Measurements from ENCODE around the gene BPI. TPM values are rescaled to one million over a fixed set of nuclear protein-coding genes. Genes with fewer than 3 reads are reported as not detected.

Gene BPI
- total RNA-seq, 6 experiments from 2014 or later, result 0.26 to 1.3 (median 0.60) TPM; not detected in 2

DNA sequence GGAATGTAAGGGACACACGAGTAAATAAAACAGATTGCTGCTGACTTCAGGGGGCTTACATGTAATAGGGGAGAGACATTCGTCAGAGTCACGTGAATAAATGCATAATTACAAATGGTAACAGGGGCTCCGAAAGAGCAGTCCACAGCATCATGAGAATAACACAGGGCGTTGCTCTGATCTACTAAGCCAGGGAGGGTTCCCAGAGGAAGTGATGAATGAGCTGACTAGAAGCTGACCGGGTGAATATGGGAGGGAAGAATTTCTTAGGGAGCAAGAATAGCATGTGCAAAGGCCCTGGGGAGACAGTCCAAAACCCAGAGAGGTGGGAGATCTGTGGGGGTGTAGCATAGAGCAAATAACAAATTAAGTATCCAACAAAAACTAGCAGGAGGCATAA is 2.4 kb downstream of the BPI start:
- no peak for ATAC-seq
- Histone ChIP-seq H3K36me3 (no peaks in the 10 kb centered on the region), H3K27ac (no peak overlapping the region), H3K4me3 (no peak overlapping the region), H3K4me1 (no peaks in the 10 kb centered on the region), H3K9me3 (no peaks in the 10 kb centered on the region), H3K27me3 (no peaks in the 10 kb centered on the region)
- 71% methylated on average over 6 of the region's 6 CpGs for WGBS (ENCODE audit: insufficient coverage, low coverage, low lambda C conversion rate, missing lambda C conversion rate)
- intact Hi-C loops (cut with DNase I), result loop anchor here in 1 of 2 donors (10.0 kb wide), 1 partner anchor 72 kb away; no protein-coding TSS in a partner anchor
- TF ChIP-seq, protein P1, sequence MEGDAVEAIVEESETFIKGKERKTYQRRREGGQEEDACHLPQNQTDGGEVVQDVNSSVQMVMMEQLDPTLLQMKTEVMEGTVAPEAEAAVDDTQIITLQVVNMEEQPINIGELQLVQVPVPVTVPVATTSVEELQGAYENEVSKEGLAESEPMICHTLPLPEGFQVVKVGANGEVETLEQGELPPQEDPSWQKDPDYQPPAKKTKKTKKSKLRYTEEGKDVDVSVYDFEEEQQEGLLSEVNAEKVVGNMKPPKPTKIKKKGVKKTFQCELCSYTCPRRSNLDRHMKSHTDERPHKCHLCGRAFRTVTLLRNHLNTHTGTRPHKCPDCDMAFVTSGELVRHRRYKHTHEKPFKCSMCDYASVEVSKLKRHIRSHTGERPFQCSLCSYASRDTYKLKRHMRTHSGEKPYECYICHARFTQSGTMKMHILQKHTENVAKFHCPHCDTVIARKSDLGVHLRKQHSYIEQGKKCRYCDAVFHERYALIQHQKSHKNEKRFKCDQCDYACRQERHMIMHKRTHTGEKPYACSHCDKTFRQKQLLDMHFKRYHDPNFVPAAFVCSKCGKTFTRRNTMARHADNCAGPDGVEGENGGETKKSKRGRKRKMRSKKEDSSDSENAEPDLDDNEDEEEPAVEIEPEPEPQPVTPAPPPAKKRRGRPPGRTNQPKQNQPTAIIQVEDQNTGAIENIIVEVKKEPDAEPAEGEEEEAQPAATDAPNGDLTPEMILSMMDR (IDR thresholded peaks at IDR 0.05), result no peak
- no peak for TF ChIP-seq POLR2A (IDR thresholded peaks at IDR 0.05)
- no peak for DNase-seq

DNA sequence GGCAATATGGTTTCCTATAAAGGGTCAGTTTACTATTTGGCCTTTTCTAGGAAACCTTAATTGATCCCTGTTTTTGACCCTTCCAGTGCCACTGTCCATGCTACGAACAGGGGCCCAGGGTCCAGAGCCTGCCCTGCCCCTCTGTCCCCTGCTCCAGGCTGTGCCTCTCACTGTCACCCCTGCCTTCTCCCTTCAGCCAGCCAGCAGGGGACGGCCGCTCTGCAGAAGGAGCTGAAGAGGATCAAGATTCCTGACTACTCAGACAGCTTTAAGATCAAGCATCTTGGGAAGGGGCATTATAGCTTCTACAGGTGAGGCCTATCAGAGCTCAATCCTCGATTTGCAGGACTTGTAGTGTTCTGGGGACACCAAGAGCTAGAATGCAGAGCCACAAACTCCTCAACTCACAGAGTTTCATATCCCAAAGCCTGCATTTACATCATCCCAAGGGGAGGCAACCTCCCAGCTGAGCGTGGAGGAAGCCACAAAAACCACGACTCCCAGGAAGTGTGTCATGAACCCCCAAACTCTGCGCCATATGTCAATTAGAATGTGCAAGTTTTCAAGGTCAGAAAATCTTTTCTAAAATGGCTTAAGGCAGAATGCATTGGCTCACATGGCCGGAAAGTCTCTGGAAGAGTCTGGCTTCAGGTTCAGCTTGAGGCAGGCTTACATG is 3.6 kb downstream of the BPI start:
- Histone ChIP-seq H3K27me3 (no peaks in the 10 kb centered on the region), H3K4me3 (no peak overlapping the region), H3K4me1 (no peaks in the 10 kb centered on the region), H3K9me3 (no peaks in the 10 kb centered on the region), H3K27ac (no peak overlapping the region), H3K36me3 (no peaks in the 10 kb centered on the region)
- WGBS (ENCODE audit: insufficient coverage, low coverage, low lambda C conversion rate, missing lambda C conversion rate), result 74% methylated on average over 4 of the region's 8 CpGs
- TF ChIP-seq, protein P1 (IDR thresholded peaks at IDR 0.05), result no peak
- TF ChIP-seq POLR2A (IDR thresholded peaks at IDR 0.05), result no peak
- ATAC-seq (no peak), DNase-seq (no peak)
- intact Hi-C loops (cut with DNase I), result loop anchor here in 1 of 2 donors (10.0 kb wide), 1 partner anchor 73 kb away; no protein-coding TSS in a partner anchor

DNA sequence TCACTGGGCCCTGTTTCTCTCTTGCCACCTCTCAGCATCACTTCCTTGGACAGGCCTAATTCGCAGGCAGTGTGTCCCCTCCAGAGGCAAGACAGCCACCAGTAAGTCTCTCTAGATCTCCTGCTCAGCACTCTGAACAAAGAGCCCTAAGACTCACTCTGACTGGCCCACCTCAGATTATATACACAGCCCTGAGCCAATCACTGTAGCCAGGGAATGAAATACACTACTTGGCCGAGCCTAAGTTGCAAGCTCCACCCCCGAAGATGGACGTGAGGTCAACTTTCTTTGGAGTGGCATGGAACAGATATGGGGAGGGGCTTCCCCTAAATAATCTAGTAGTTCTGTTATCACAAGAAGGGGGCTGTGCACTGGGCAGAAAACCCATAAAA is 4.1 kb downstream of the BPI start:
- no peak overlapping the region for H3K27ac ChIP-seq
- DNase-seq (no peak), ATAC-seq (no peak)
- no peaks in the 10 kb centered on the region for H3K27me3 ChIP-seq
- intact Hi-C loops (cut with DNase I), result loop anchor here in 1 of 2 donors (10.0 kb wide), 1 partner anchor 73 kb away; no protein-coding TSS in a partner anchor
- 36% methylated on average over 4 of the region's 4 CpGs for WGBS (ENCODE audit: insufficient coverage, low coverage, low lambda C conversion rate, missing lambda C conversion rate)
- no peaks in the 10 kb centered on the region for H3K4me1 ChIP-seq
- TF ChIP-seq, protein P1 (IDR thresholded peaks at IDR 0.05), result no peak
- TF ChIP-seq POLR2A (IDR thresholded peaks at IDR 0.05), result no peak
- H3K36me3 ChIP-seq, result no peaks in the 10 kb centered on the region
- no peak overlapping the region for H3K4me3 ChIP-seq
- no peaks in the 10 kb centered on the region for H3K9me3 ChIP-seq

DNA sequence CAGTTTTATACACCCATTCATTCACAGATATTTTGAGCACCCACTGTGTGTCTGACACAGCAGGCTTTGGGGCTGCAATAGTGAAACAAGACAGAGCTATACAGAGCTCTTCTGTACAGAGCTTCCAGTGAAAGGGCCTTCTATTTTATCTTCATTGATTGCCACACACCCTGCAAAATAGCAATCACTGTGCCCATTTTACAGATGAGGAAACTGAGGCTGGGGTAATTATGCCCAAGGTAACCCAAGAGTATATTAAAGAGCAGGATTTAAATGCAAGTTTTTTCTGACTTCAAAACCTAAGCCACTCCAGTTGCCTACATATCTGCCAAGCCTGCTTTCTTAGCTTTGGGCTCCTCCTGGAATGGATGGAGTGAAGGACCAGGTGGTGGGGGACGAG is 4.5 kb downstream of the BPI start:
- TF ChIP-seq, protein P1 (IDR thresholded peaks at IDR 0.05), result no peak
- no peak for TF ChIP-seq POLR2A (IDR thresholded peaks at IDR 0.05)
- H3K9me3 ChIP-seq, result no peaks in the 10 kb centered on the region
- no peaks in the 10 kb centered on the region for H3K27me3 ChIP-seq
- no peak overlapping the region for H3K4me3 ChIP-seq
- H3K4me1 ChIP-seq, result no peaks in the 10 kb centered on the region
- ATAC-seq, result no peak
- WGBS (ENCODE audit: insufficient coverage, low coverage, low lambda C conversion rate, missing lambda C conversion rate), result 57% methylated on average over 1 of the region's 1 CpG
- no peak overlapping the region for H3K27ac ChIP-seq
- intact Hi-C loops (cut with DNase I), result loop anchor here in 1 of 2 donors (10.0 kb wide), 1 partner anchor 74 kb away; no protein-coding TSS in a partner anchor
- H3K36me3 ChIP-seq, result no peaks in the 10 kb centered on the region
- no peak for DNase-seq
